Stimulated activated CD4-positive, alpha-beta T cell treated with anti-CD3 and anti-CD28 coated beads, Interleukin-4, amount 100 ng/mL, for 1 hour (primary cell): Measurements from ENCODE around the gene RANBP17.

Experiments
- DNase-seq: peaks from one replicate; pipeline ENCODE4 v3.0.0-alpha.2; 2020

RANBP17 gene

DNA sequence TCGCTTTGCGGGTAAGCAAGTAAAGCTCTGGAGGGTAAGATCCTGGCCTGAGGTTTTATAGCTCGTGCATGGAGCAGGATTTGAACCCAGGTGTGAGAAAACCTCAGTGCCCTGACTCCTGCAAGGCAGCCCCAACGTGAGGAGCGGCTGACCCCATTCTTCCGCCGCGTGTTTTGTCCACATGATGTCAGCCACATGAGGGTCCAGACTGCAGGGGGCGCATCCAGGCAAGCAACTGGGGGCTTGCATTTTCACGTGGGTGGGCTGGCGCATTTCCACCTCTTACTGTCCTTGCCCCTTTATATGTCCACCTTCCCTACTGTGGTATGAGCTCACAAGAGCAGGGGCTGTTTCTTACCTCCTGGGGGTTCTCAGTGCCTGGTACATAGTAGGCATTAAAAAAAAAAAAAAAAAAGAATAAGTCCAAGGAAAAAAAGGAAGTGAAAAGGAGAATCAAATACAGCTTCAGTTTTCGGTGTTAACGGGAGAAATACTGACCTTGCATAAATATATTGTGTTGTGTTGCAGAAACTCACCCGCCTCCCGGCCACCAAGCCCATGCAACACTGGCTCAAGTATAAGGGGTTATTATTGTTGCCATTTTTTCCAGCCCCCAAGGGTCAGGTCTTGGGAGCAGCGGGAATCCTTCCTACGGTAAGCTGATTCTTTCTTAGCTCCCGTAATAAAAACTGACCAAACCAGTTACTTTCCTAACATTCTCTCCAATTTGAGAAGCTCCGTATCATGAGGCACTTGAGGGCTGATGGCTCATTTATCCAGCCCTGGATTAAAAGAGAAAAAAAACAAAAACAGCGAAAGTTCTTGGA lies 462.2 kb downstream of the RANBP17 start:
- DNase-seq = no peak

GRCh38 chr5:171330021-171330420 lies 468.2 kb downstream of the RANBP17 start:
- DNase-seq = no peak

DNA sequence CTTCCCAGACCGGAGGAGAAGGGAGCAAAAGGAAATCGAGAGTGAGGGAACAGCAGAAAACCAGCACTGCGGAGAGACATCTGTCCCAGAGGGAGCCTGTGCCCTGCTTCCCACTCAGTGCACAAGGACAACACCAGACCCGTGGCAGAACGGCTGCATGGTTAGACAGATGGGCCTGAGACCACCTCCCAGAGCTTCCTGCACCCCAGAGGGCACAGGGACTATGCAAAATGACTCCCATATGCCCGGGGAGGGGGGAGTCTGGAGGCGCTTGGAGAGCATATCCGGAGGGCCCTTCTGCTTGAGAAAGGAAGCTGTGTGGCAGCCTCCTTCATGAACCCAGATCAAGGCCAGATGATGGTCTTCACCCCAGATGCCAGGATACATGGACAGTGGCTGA lies 473.8 kb downstream of the RANBP17 start:
- DNase-seq = no peak

GRCh38 chr5:171336521-171337209 lies 474.8 kb downstream of the RANBP17 start:
- DNase-seq = no peak

GRCh38 chr5:171337210-171337569 lies 475.4 kb downstream of the RANBP17 start:
- no peak for DNase-seq

DNA sequence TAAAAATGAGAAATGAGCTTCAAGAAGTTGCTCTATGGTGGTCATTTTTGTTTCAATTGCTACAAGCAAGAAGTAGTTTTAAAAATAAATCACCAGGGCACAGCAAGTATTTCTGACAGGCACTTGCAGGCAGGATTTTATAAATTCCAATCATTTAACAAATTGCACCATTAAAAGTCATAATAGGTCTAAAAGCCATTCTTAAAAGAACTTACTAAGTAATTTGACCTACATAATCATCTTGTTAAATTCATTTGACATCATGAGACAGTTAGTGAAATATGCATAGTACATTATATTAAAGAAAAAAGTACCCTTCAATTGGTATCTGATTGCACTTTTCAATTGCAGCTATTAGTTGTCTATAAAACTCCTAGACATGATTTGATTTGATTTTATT lies 478.2 kb downstream of the RANBP17 start:
- DNase-seq = no peak

DNA sequence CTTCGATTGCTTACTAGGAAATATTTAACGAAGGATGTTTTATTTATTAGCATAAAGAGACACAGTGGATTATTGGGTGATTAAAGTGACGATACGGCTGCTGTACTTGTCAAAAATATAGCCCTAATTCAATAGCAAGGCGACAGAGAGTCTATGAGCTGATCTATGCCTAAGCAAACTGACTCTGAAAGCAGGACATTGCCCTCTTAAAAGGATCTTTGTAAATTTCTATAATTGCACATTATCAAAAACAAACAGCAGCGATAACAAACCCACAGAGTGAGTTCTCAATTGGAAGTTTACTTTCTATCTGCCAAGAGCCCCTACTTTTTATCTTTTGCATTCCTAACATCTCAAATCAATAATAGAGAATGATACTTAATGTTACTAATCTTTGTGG lies 478.7 kb downstream of the RANBP17 start:
- DNase-seq = no peak

DNA sequence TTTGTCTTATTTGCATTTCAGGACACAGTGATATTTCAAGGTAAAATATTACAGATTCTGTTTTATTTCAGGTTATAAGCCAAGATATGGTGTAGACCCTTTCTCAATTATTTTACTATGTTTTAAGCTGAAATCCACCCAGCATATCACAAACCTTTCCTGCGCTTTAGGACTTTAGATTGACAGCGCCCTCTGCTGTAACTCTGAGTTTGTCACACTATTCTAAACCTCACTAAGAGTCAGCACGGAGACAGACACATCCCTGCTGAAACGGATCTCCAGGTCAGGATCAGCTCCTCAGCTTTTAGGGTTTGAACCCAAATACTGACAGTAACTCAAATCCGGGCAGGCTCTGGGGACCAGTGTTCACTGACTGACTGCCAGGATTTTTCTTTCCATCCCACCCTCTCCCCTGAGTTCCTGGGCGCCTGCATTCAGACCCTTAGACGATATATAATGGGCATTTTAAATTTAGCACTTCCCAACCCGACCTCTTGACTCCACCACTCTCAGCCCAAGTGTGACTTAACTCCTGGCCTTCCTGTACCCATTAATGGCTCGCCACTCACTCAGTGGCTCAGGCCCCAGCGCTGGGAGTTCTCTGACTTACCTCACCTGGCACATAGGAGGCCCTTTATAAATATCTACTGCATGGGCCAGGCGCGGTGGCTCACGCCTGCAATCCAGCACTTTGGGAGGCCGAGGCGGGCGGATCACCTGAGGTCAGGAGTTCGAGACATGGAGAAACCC lies 480.7 kb downstream of the RANBP17 start:
- DNase-seq = no peak

GRCh38 chr5:171344936-171345608 lies 483.3 kb downstream of the RANBP17 start:
- no peak for DNase-seq
